Thyroid gland (tissue), 4 donors: ENCODE results near the gene LAMA2. TPM values are rescaled to one million over a fixed set of nuclear protein-coding genes. Genes with fewer than 3 reads are reported as not detected.

Source experiments
- DNase-seq, 2 donors: peaks; one replicate each; pipeline ENCODE4 v3.0.0-alpha.2; 2019
- H3K27ac ChIP-seq, 3 donors: fragments of 200-600 bp; sonication (generic); 1 replicate in 2 of 3; 2 replicates in 1 of 3; pipeline ENCODE4 v1.5.1; 2016 to 2019; ENCODE audit warnings: mild to moderate bottlenecking in 1 of 3, moderate library complexity in 1 of 3
- H3K27me3 ChIP-seq: fragments of 200-600 bp; sonication (generic); one replicate; pipeline ENCODE4 v1.5.1; 2019
- H3K36me3 ChIP-seq, 2 donors: fragments of 200-600 bp; sonication (generic); one replicate each; pipeline ENCODE4 v1.5.1; 2016 to 2019
- H3K4me1 ChIP-seq, 2 donors: fragments of 200-600 bp; sonication (generic); one replicate each; pipeline ENCODE4 v1.5.1; 2017 to 2019
- H3K4me3 ChIP-seq, 3 donors: fragments of 200-600 bp; sonication (generic); replicated peaks in 1 of 3; 1 replicate in 2 of 3; 2 replicates in 1 of 3; pipeline ENCODE4 v1.5.1; 2016; ENCODE audit warnings: mild to moderate bottlenecking in 1 of 3
- H3K9me3 ChIP-seq: fragments of 200-600 bp; sonication (generic); one replicate; pipeline ENCODE4 v1.5.1; 2017
- CTCF ChIP-seq, 6 experiments: fragments of 200-600 bp in 3 of 6; fragments of 450-650 bp in 3 of 6; sonication (generic) in 3 of 6; IDR thresholded peaks; one replicate each; pipeline ENCODE4 v1.5.1; 2016 to 2019; ENCODE audit warnings: antibody characterized with exemption in 6 of 6, mild to moderate bottlenecking in 2 of 6, inconsistent platforms in 1 of 6, moderate library complexity in 1 of 6
- POLR2A ChIP-seq, 2 donors: fragments of 450-650 bp; IDR thresholded peaks; one replicate each; pipeline ENCODE4 v1.6.1; 2017; ENCODE audit warnings: antibody characterized with exemption in 2 of 2, mild to moderate bottlenecking in 2 of 2, moderate library complexity in 1 of 2
- WGBS, 2 donors: methylation state at CpG; one replicate each; pipeline ENCODE4 v1.1.5; 2017; 5-methylcytosine and 5-hydroxymethylcytosine counted together
- intact Hi-C: fragments of 100-400 bp; cut with DNase I; formaldehyde crosslinking; loops from one replicate; pipeline ENCODE4 v1.15.1; 2023
- total RNA-seq, 4 donors: library from RNA; depleted of rRNA; stranded (reverse); fragments of >200 nt; gene quantifications; one replicate each; pipeline ENCODE4 v1.2.3, GENCODE V29; 2016

Gene LAMA2
- total RNA-seq, 4 donors from 2014 or later, result 41.4 to 117 (median 78.9) TPM

GRCh38 chr6:129184808-129185366 lies 301.9 kb downstream of the LAMA2 start:
- Histone ChIP-seq H3K4me3 (no peak overlapping the region), H3K4me1 (no peaks in the 10 kb centered on the region), H3K36me3 (no peaks in the 10 kb centered on the region), H3K9me3 (no peaks in the 10 kb centered on the region), H3K27me3 (no peaks in the 10 kb centered on the region), H3K27ac (no peak overlapping the region)
- intact Hi-C loops, result no loop called here
- TF ChIP-seq POLR2A (IDR thresholded peaks at IDR 0.05) (no peak), CTCF (IDR thresholded peaks at IDR 0.05) (no peak)
- DNase-seq, result no peak
- 92 to 97% methylated on average over 1 of the region's 1 CpG for WGBS, 2 donors

GRCh38 chr6:129186988-129187387 lies 304.1 kb downstream of the LAMA2 start:
- intact Hi-C loops, result no loop called here
- no peak for DNase-seq
- no peaks in the 10 kb centered on the region for H3K4me1 ChIP-seq
- no peaks in the 10 kb centered on the region for H3K9me3 ChIP-seq
- TF ChIP-seq POLR2A (IDR thresholded peaks at IDR 0.05), result no peak
- no peak for TF ChIP-seq CTCF (IDR thresholded peaks at IDR 0.05)
- no peak overlapping the region for H3K27ac ChIP-seq
- no peak overlapping the region for H3K4me3 ChIP-seq
- no peaks in the 10 kb centered on the region for H3K27me3 ChIP-seq
- WGBS, 2 donors, result 85 to 87% methylated on average over 3 of the region's 3 CpGs
- H3K36me3 ChIP-seq, result no peaks in the 10 kb centered on the region

- Histone ChIP-seq H3K9me3 (no peaks in the 10 kb centered on the region), H3K36me3 (no peaks in the 10 kb centered on the region), H3K4me3 (no peak overlapping the region), H3K27ac (no peak overlapping the region), H3K27me3 (no peaks in the 10 kb centered on the region), H3K4me1 (no peaks in the 10 kb centered on the region)
- intact Hi-C loops, result no loop called here
- TF ChIP-seq POLR2A (IDR thresholded peaks at IDR 0.05) (no peak), CTCF (IDR thresholded peaks at IDR 0.05) (no peak)
- WGBS, 2 donors, result 86 to 91% methylated on average over 2 of the region's 2 CpGs
- no peak for DNase-seq
These were observed 305.4 kb downstream of the LAMA2 start for GRCh38 chr6:129188306-129188705.

- Histone ChIP-seq H3K4me3 (no peak overlapping the region), H3K9me3 (no peaks in the 10 kb centered on the region), H3K36me3 (no peaks in the 10 kb centered on the region), H3K27ac (no peak overlapping the region), H3K4me1 (no peaks in the 10 kb centered on the region), H3K27me3 (no peaks in the 10 kb centered on the region)
- 79 to 89% methylated on average over 2 of the region's 2 CpGs for WGBS, 2 donors
- no peak for DNase-seq
- intact Hi-C loops, result no loop called here
- TF ChIP-seq POLR2A (IDR thresholded peaks at IDR 0.05) (no peak), CTCF (IDR thresholded peaks at IDR 0.05) (no peak)
These were observed 305.9 kb downstream of the LAMA2 start for GRCh38 chr6:129188795-129189194.

GRCh38 chr6:129189266-129189665 lies 306.3 kb downstream of the LAMA2 start:
- H3K27me3 ChIP-seq, result no peaks in the 10 kb centered on the region
- no peak for DNase-seq
- WGBS, 2 donors, result 88 to 91% methylated on average over 1 of the region's 1 CpG
- no peaks in the 10 kb centered on the region for H3K4me1 ChIP-seq
- no peak overlapping the region for H3K4me3 ChIP-seq
- no peak overlapping the region for H3K27ac ChIP-seq
- intact Hi-C loops, result no loop called here
- no peaks in the 10 kb centered on the region for H3K36me3 ChIP-seq
- TF ChIP-seq POLR2A (IDR thresholded peaks at IDR 0.05), result no peak
- TF ChIP-seq CTCF (IDR thresholded peaks at IDR 0.05), result no peak
- H3K9me3 ChIP-seq, result no peaks in the 10 kb centered on the region
